Measurements from ENCODE around the gene MACROD2. TPM values are rescaled to one million over a fixed set of nuclear protein-coding genes. Genes with fewer than 3 reads are reported as not detected.

MACROD2 gene
- total RNA-seq, 4 donors from 2014 or later = 2.1 to 28.1 (median 12.6) TPM

- intact Hi-C loops (cut with DNase I; ENCODE audit: low total_unique reads) = no loop called here
- TF ChIP-seq CTCF (IDR thresholded peaks at IDR 0.05) = no peak
- TF ChIP-seq POLR2A (IDR thresholded peaks at IDR 0.05) = no peak
- Histone ChIP-seq H3K4me1 (no peaks in the 10 kb centered on the region), H3K27ac (no peak overlapping the region), H3K4me3 (no peak overlapping the region), H3K9me3 (no peaks in the 10 kb centered on the region), H3K36me3 (no peaks in the 10 kb centered on the region), H3K27me3 (no peaks in the 10 kb centered on the region)
- DNase-seq = no peak
Observed at GRCh38 chr20:15711177-15711576, 1715.9 kb downstream of the MACROD2 start.

- Histone ChIP-seq H3K4me3 (no peak overlapping the region), H3K9me3 (no peaks in the 10 kb centered on the region), H3K4me1 (no peaks in the 10 kb centered on the region), H3K27me3 (no peaks in the 10 kb centered on the region), H3K27ac (no peak overlapping the region), H3K36me3 (no peaks in the 10 kb centered on the region)
- intact Hi-C loops (cut with DNase I; ENCODE audit: low total_unique reads) = no loop called here
- TF ChIP-seq POLR2A (IDR thresholded peaks at IDR 0.05) = no peak
- TF ChIP-seq CTCF (IDR thresholded peaks at IDR 0.05) = no peak
- no peak for DNase-seq
Observed at GRCh38 chr20:15716256-15716655, 1720.9 kb downstream of the MACROD2 start.

- no peak for DNase-seq
- TF ChIP-seq CTCF (IDR thresholded peaks at IDR 0.05) = no peak
- no peak for TF ChIP-seq POLR2A (IDR thresholded peaks at IDR 0.05)
- H3K27me3 ChIP-seq = no peaks in the 10 kb centered on the region
- no peak overlapping the region for H3K4me3 ChIP-seq
- H3K4me1 ChIP-seq = no peaks in the 10 kb centered on the region
- H3K27ac ChIP-seq = no peak overlapping the region
- no peaks in the 10 kb centered on the region for H3K9me3 ChIP-seq
- H3K36me3 ChIP-seq = no peaks in the 10 kb centered on the region
- intact Hi-C loops (cut with DNase I; ENCODE audit: low total_unique reads) = no loop called here
Observed at GRCh38 chr20:15726416-15726815, 1731.1 kb downstream of the MACROD2 start.

GRCh38 chr20:15734052-15734451 lies 1738.7 kb downstream of the MACROD2 start:
- H3K9me3 ChIP-seq = no peaks in the 10 kb centered on the region
- no peaks in the 10 kb centered on the region for H3K4me1 ChIP-seq
- no peak for DNase-seq
- H3K27ac ChIP-seq = no peak overlapping the region
- intact Hi-C loops (cut with DNase I; ENCODE audit: low total_unique reads) = no loop called here
- H3K36me3 ChIP-seq = no peaks in the 10 kb centered on the region
- H3K27me3 ChIP-seq = no peaks in the 10 kb centered on the region
- no peak overlapping the region for H3K4me3 ChIP-seq
- no peak for TF ChIP-seq POLR2A (IDR thresholded peaks at IDR 0.05)
- no peak for TF ChIP-seq CTCF (IDR thresholded peaks at IDR 0.05)

- Histone ChIP-seq H3K9me3 (no peaks in the 10 kb centered on the region), H3K27me3 (no peaks in the 10 kb centered on the region), H3K4me1 (no peaks in the 10 kb centered on the region), H3K36me3 (no peaks in the 10 kb centered on the region), H3K27ac (no peak overlapping the region), H3K4me3 (no peak overlapping the region)
- DNase-seq = no peak
- no peak for TF ChIP-seq POLR2A (IDR thresholded peaks at IDR 0.05)
- TF ChIP-seq CTCF (IDR thresholded peaks at IDR 0.05) = no peak
- intact Hi-C loops (cut with DNase I; ENCODE audit: low total_unique reads) = no loop called here
Observed at GRCh38 chr20:15739035-15739434, 1743.7 kb downstream of the MACROD2 start.

All from uterus (tissue), 4 donors.